IPS-18a (cell line): ENCODE measurements around the gene SLC9A9.

Experiments
- H3K27ac ChIP-seq: one replicate; pipeline ENCODE4 v1.5.1; 2013; ENCODE audit warnings: low read length
- H3K27me3 ChIP-seq: one replicate; pipeline ENCODE4 v1.6.1; 2013; ENCODE audit warnings: mild to moderate bottlenecking, low read length; ENCODE audit not compliant: control insufficient read depth, insufficient read depth
- H3K36me3 ChIP-seq: one replicate; pipeline ENCODE4 v1.6.1; 2013; ENCODE audit warnings: low read depth, low read length; ENCODE audit not compliant: control insufficient read depth
- H3K4me1 ChIP-seq: one replicate; pipeline ENCODE4 v1.6.1; 2013; ENCODE audit warnings: low read depth, low read length; ENCODE audit not compliant: control insufficient read depth
- H3K4me3 ChIP-seq: one replicate; pipeline ENCODE4 v1.5.1; 2013; ENCODE audit warnings: low read length
- H3K9ac ChIP-seq: one replicate; pipeline ENCODE4 v1.6.1; 2013; ENCODE audit warnings: mild to moderate bottlenecking, low read length, moderate library complexity
- H3K9me3 ChIP-seq: one replicate; pipeline ENCODE4 v1.6.1; 2013; ENCODE audit warnings: low read depth, low read length; ENCODE audit not compliant: control insufficient read depth

Gene SLC9A9

DNA sequence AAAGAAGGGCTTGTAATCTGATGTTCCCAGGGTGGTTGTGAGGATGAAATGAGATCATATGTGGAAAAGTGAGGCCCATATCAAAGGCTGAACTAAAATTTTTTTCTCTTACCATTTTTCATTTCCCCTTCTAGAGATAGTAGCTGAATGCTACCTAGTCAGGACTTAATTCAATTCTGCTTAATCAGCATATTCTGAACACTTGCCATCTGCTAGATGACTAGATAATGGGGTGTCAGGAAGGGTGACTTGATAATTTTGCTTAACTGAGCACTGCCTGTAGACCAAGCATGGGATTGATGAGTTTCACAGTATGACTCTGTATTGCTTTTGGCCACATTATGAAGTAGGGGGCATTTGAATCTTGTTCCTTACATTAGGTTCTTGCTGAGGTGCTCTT, 592.5 kb downstream of the SLC9A9 start:
- no peaks in the 10 kb centered on the region for H3K9me3 ChIP-seq
- H3K27me3 ChIP-seq: no peaks in the 10 kb centered on the region
- H3K4me1 ChIP-seq: no peaks in the 10 kb centered on the region
- no peak overlapping the region for H3K4me3 ChIP-seq
- H3K9ac ChIP-seq: no peak overlapping the region
- no peaks in the 10 kb centered on the region for H3K36me3 ChIP-seq
- no peak overlapping the region for H3K27ac ChIP-seq

DNA sequence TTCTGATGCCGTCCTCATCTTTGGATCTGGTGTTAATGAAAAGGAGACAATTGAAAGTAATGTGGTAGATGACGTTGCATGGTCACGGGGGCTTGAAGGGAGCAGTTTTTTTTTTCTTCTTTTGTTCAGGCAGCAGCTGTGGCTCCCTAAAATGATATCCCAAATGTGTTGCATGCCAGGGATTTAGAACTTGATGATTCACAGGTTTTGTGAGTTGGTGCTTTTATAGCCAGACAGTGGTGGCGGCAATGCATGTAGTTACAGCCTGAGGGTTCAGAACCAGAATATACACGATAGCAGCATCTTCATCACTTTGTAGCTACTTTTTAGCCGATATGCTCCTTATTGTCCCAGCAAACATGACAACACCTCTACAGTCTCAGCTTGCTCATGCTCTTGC, 595.3 kb downstream of the SLC9A9 start:
- Histone ChIP-seq H3K36me3 (no peaks in the 10 kb centered on the region), H3K4me1 (no peaks in the 10 kb centered on the region), H3K27ac (no peak overlapping the region), H3K4me3 (no peak overlapping the region), H3K27me3 (no peaks in the 10 kb centered on the region), H3K9ac (no peak overlapping the region), H3K9me3 (no peaks in the 10 kb centered on the region)

DNA sequence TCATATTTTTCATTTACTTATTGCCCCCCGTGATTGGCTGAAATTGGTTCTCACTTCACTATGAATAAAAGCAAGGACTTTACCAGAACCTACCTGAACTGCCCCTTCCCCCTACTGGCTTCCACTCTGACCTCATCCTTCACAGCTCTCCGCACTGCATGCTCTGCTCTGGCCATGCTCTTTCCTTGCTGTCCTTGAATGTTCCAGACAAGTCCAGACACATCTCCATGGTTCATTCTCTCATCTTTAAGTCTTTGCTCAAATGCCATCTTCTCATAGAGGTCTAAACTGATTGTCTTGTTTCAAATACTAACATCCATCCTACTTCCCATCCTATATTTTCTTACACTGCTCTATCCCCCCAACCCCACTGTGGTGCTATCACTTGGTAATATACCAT, 599.3 kb downstream of the SLC9A9 start:
- Histone ChIP-seq H3K27ac (no peak overlapping the region), H3K36me3 (no peaks in the 10 kb centered on the region), H3K27me3 (no peaks in the 10 kb centered on the region), H3K9ac (no peak overlapping the region), H3K4me1 (no peaks in the 10 kb centered on the region), H3K4me3 (no peak overlapping the region), H3K9me3 (no peaks in the 10 kb centered on the region)

DNA sequence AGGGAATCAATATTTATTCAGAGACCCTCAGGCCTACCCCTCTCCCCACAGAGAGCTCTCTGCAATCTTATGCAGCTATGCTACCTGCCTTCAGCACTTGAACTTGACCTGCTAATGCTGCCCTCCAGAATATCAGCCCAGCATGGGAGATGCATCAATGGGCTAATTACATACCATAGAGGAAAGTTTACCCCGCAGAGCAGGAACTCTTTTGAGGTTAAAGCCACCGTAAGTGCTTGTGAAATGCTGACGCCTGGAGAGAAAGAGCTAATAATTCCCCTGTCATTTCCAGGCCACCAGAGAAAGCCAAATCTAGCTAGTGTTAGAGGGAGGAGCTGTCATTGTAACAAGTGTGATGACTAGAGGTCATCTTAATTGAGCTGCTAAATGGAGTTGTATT, 601.2 kb downstream of the SLC9A9 start:
- Histone ChIP-seq H3K4me3 (no peak overlapping the region), H3K27ac (no peak overlapping the region)

DNA sequence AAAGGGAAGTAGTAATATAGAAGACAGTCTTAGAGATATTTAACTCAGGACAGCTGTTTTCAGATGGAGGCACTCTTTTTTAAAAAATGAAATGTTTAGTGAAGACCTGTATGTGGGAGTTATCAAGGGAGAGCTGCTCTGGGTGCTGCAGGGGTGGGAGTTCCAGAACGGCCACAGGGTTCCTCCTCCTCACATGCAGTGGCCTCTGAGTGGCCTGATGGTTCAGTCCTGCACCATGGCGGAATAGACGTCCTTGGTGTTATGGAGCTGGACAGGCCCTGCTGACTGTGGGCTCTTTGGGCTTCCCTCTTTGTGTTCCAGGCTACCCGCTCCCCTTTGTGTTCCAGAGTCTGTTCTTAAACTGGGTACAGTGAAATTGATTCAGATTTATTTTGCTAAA, 602.6 kb downstream of the SLC9A9 start:
- no peaks in the 10 kb centered on the region for H3K27me3 ChIP-seq
- H3K9ac ChIP-seq: no peak overlapping the region
- H3K9me3 ChIP-seq: no peaks in the 10 kb centered on the region
- no peak overlapping the region for H3K27ac ChIP-seq
- H3K36me3 ChIP-seq: no peaks in the 10 kb centered on the region
- no peak overlapping the region for H3K4me3 ChIP-seq
- no peaks in the 10 kb centered on the region for H3K4me1 ChIP-seq

More for the DNA sequence above, 601.2 kb downstream of the SLC9A9 start:
- Histone ChIP-seq H3K4me1 (no peaks in the 10 kb centered on the region), H3K36me3 (no peaks in the 10 kb centered on the region), H3K9me3 (no peaks in the 10 kb centered on the region), H3K27me3 (no peaks in the 10 kb centered on the region), H3K9ac (no peak overlapping the region)

DNA sequence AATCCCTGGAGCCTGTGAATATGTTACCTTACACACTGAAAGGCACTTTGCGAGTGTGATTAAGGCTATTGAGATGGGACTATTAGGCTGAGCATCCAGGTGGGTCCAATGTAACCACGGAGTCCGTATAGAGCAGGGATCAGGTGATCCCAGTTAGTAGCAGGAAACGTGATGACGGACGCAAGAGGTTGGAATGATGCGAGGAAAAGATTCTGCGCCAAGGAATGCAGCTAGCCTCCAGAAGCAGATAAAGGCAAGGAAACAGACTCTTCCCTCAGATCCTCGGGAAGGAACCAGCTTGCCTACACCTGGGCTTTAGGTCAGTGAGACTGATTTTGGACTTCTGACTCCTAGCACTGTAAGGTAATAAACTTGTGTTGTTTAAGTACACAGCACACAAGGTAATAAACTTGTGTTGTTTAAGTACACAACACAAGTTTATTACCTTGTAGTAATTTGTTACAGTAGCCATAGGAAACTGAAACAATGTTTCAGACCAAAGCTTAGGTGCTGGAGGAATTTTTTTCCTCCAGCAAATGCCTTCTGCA, 603.7 kb downstream of the SLC9A9 start:
- Histone ChIP-seq H3K4me1 (no peaks in the 10 kb centered on the region), H3K9ac (no peak overlapping the region), H3K9me3 (no peaks in the 10 kb centered on the region), H3K27me3 (no peaks in the 10 kb centered on the region), H3K27ac (no peak overlapping the region), H3K36me3 (no peaks in the 10 kb centered on the region), H3K4me3 (no peak overlapping the region)

- Histone ChIP-seq H3K27me3 (no peaks in the 10 kb centered on the region), H3K9me3 (no peaks in the 10 kb centered on the region), H3K36me3 (no peaks in the 10 kb centered on the region), H3K27ac (no peak overlapping the region), H3K4me1 (no peaks in the 10 kb centered on the region), H3K9ac (no peak overlapping the region), H3K4me3 (no peak overlapping the region)
Measured at GRCh38 chr3:143243686-143244085, 604.6 kb downstream of the SLC9A9 start.

DNA sequence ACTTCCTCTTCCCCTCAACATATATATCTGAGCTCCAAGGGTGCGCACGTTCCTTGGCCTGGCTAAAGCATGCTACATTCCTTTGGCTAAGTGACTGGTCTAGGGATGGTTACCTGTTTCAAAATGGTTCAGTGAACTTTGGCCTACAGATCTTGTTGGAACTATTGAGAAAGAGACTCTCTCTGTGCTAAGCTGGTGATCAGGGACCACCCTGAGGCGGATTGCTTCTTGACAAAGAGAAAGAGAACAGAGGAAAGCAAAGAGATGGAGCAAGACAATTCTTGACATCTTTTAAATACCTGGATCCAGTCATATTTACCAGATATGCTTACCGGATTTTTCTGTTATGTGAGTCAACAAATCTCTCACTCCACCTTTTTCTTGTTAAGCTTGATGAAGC, 605.6 kb downstream of the SLC9A9 start:
- Histone ChIP-seq H3K27me3 (no peaks in the 10 kb centered on the region), H3K4me3 (no peak overlapping the region), H3K4me1 (no peaks in the 10 kb centered on the region), H3K36me3 (no peaks in the 10 kb centered on the region), H3K9ac (no peak overlapping the region), H3K27ac (no peak overlapping the region), H3K9me3 (no peaks in the 10 kb centered on the region)

DNA sequence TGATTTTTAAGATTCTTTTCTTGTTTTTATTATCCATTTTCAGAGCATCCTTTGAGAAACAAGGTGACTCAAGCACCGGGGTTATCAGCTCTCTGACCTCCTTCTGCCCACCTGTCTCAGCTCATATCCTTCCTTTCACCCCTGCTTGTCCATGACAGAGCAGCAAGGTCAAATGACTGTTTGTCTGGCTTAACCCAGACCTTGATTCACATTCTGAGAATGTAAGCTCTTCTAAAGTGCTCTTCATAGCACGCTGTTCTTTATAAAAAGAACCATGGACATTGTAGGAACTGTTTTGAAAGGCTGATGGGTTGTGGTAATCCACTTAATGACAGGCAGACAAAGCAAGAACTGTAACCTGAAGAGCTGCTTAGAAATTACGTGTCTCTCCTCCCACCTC, 606.2 kb downstream of the SLC9A9 start:
- Histone ChIP-seq H3K4me3 (no peak overlapping the region), H3K27ac (no peak overlapping the region), H3K4me1 (no peaks in the 10 kb centered on the region), H3K9ac (no peak overlapping the region), H3K9me3 (no peaks in the 10 kb centered on the region), H3K27me3 (no peaks in the 10 kb centered on the region), H3K36me3 (no peaks in the 10 kb centered on the region)

DNA sequence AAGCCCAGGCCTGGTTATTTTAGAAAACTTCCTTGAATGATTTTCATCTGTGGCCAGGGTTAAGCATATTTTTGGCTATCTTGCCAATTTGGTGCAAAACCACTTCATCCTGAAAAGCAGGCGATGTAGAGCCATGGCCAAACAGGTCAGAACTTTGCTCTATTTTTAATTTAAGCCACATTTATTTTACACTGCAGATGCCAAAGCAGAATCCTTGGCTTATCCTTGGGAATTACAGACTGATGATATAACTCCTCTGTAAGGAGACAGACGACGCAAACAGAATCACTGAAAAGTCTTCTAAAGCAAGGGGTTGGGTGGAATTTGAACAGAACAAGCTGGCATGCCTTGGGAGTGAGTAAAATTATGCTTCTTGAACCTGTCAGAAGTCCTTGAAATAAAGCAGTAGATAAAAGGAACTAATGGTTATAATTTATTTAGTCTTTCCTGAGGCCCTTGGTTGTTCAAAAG, 606.8 kb downstream of the SLC9A9 start:
- Histone ChIP-seq H3K9ac (no peak overlapping the region), H3K27ac (no peak overlapping the region), H3K4me3 (no peak overlapping the region), H3K27me3 (no peaks in the 10 kb centered on the region), H3K36me3 (no peaks in the 10 kb centered on the region), H3K4me1 (no peaks in the 10 kb centered on the region), H3K9me3 (no peaks in the 10 kb centered on the region)

GRCh38 chr3:143240886-143241285, 607.4 kb downstream of the SLC9A9 start:
- Histone ChIP-seq H3K27ac (no peak overlapping the region), H3K27me3 (no peaks in the 10 kb centered on the region), H3K9me3 (no peaks in the 10 kb centered on the region), H3K4me1 (no peaks in the 10 kb centered on the region), H3K9ac (no peak overlapping the region), H3K36me3 (no peaks in the 10 kb centered on the region), H3K4me3 (no peak overlapping the region)

- H3K27ac ChIP-seq: no peak overlapping the region
- no peaks in the 10 kb centered on the region for H3K36me3 ChIP-seq
- no peaks in the 10 kb centered on the region for H3K4me1 ChIP-seq
- no peaks in the 10 kb centered on the region for H3K9me3 ChIP-seq
- no peak overlapping the region for H3K9ac ChIP-seq
- H3K4me3 ChIP-seq: no peak overlapping the region
- no peaks in the 10 kb centered on the region for H3K27me3 ChIP-seq
Measured at GRCh38 chr3:143239031-143239430, 609.2 kb downstream of the SLC9A9 start.
